SK-N-SH (cell line): Measurements from ENCODE around the gene DLX6.

ENCODE experiments used
- CTCF ChIP-seq: fragments of 200-600 bp; sonication (generic); IDR thresholded peaks from 2 replicates; pipeline ENCODE4 v1.6.1; 2017; ENCODE audit warnings: antibody characterized with exemption, mild to moderate bottlenecking, moderate library complexity
- EZH2phosphoT487 ChIP-seq: fragments of 200-600 bp; sonication (generic); IDR thresholded peaks from 2 replicates; pipeline ENCODE4 v1.6.1; 2017; ENCODE audit warnings: low read depth, mixed run types, mild to moderate bottlenecking, antibody characterized with exemption, moderate library complexity, borderline replicate concordance
- NRF1 ChIP-seq: IDR thresholded peaks from 2 replicates; pipeline ENCODE4 v1.6.1; 2012; ENCODE audit warnings: low read depth, mild to moderate bottlenecking, low read length

- TF ChIP-seq EZH2phosphoT487, result no peak
- no peak for TF ChIP-seq CTCF
- TF ChIP-seq NRF1, result no peak
Observed at GRCh38 chr7:97015756-97016380, 10.5 kb downstream of the DLX6 start.
